HG02642 (cell line): ENCODE results near the gene NUP54.

ENCODE experiments used
- ATAC-seq: cut with Tn5 transposase; IDR thresholded peaks from one replicate; pipeline ENCODE4 v1.9.1; 2021; ENCODE audit warnings: mild to moderate bottlenecking; ENCODE audit not compliant: unreplicated experiment, poor library complexity

The NUP54 gene

GRCh38 chr4:76148142-76148865 lies at the start of gene NUP54:
TSS of gene NUP54 (minus strand) at chr4:76148397. CDS start at chr4:76148374, 23 bp downstream.
- ATAC-seq, result peak; percentile 99

GRCh38 chr4:76197031-76197743 lies 49.0 kb upstream of the NUP54 start:
- no peak for ATAC-seq

DNA sequence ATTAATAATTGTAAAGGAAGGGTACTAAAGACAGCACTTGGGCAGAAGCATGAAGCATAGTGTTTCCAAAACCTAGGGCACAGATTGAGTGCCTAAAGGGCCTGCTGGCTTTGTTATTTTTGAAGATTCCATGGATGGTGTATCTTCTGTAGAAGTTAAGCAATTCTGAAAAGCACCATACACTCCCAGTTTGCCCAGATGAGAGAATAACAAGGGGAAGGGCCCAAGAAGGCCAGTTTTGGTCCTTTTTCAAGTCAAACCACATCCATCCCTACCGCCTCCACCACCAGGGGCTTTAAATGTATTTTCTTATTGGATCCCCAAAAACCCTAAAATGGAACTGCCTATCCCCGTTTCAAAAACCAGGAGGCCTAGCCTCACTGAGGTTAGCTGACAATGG lies 48.2 kb upstream of the NUP54 start:
- no peak for ATAC-seq

DNA sequence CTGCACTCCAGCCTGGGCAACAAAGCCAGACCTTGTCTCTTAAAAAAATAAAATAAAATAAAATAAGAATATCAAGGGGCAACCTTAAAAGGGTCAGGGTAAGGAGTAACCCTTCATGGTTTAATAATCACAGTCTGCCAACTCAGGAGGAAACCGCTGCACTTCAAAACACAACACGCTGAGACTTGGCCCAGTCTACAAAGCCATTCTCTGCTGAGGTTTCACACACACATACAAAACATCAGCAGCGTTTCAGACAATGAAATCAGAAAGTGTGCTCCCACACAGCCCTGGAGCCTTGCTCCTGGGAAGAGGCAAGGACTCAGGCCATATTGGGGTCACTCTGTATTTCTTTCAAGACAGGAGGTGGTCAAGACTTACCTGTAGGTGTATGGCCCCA lies 47.1 kb upstream of the NUP54 start:
- ATAC-seq, result no peak

DNA sequence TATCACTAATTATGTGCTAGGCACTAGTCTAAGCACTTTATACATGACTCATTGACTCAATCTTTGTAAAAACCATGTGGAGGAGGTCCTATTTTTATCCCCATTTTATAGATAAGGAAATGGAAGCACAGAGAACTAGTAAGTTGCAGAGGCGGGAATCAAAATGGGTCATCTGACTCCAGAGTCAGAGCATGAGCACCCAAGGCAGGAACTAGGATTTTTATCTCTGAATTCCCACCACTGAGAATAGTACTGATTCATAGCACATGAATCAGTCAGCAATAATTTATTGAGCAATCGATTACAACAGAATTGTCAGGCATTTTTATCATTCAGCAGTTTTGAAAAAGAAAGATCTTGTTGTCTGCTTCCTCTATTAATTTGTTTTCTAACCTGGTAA lies 46.1 kb upstream of the NUP54 start:
- ATAC-seq, result no peak

DNA sequence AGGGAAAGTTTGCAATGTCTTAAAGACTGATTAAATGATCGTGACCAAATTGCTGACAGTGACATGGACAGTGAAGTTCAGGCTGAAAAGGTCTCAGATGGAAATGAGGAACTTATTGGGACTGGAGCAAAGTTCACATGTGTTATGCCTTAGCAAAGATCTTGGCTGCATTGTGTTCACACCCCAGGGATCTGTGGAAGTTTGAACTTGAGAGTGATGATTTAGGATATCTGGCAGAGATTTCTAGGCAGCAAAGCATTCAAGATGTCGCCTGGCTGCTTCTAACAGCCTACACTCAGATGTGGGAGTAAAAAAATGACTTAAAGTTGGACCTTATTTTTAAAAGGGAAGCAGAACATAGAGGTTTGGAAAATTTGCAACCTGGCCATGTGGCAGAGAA lies 44.0 kb upstream of the NUP54 start:
- ATAC-seq, result no peak

- ATAC-seq, result no peak
Observed at GRCh38 chr4:76188557-76188956, 40.4 kb upstream of the NUP54 start.

GRCh38 chr4:76188149-76188548 lies 40.0 kb upstream of the NUP54 start:
- ATAC-seq, result no peak

DNA sequence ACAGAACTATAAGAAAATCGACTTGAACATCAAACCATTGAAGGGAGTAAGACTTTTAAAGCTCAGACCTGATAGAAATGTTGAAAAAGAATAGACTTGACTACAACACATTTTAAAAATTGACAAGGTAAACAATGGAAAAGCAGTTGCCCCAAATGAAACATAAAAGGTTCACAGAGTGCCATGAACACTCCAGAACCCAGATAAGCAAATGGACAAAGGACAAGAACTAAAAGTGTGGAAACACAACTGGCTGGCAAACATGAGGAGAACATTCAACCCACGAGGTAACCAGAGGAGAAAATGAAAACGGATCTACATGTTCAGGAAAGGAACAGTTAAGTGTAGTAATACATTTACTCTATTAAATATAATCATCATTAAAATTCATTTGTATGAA lies 39.0 kb upstream of the NUP54 start:
- ATAC-seq, result no peak

- ATAC-seq, result no peak
Observed at GRCh38 chr4:76182463-76182862, 34.3 kb upstream of the NUP54 start.

DNA sequence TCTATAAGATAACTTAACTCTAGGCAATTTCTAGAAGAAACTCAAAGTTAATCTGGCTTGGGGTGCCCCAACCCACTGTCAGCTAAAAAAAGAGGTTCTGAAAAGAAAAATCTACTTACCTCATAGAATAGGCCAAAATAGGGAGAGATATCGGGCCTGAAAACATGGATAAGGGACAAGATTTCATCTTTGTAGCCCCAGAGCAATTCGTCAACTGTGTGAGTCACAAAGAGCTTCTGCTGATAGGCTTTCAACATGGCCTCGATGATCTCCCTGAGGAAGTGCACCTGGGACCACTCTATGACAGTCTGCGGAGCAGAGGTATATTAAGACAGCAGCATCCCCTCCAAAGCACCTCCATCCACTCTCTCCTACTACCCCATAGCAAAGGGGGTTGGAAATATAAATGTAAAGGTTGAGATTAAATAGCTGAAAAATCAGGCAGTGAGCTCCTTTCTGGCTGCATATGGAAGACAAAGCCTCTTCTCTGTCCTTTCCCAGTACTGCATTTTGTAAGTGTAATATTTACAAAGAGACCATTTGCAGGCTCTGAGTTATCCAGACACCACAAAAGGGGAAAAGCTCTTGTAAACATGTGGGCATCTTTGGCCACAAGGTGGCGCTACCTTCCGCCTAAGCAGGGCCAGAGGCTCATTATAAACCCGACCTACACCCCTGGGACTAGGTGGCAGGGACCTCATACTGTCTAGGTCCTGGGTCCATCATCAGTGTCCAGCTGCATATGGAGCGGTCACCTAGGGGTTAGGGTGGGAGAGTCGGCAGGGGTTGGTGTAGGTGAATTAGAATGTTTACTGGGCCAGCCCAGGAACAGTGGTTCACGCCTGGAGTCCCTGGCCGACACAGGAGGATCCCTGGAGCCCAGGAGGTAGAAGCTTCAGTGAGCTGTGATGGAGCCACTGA lies 31.5 kb upstream of the NUP54 start:
- peak; percentile 83 for ATAC-seq

GRCh38 chr4:76178296-76178695 lies 30.1 kb upstream of the NUP54 start:
- ATAC-seq, result no peak

GRCh38 chr4:76177709-76178108 lies 29.5 kb upstream of the NUP54 start:
- ATAC-seq, result no peak

- no peak for ATAC-seq
Observed at GRCh38 chr4:76175336-76175735, 27.1 kb upstream of the NUP54 start.

GRCh38 chr4:76174216-76174615 lies 26.0 kb upstream of the NUP54 start:
- ATAC-seq, result no peak

- no peak for ATAC-seq
Observed at GRCh38 chr4:76168688-76169087, 20.5 kb upstream of the NUP54 start.

DNA sequence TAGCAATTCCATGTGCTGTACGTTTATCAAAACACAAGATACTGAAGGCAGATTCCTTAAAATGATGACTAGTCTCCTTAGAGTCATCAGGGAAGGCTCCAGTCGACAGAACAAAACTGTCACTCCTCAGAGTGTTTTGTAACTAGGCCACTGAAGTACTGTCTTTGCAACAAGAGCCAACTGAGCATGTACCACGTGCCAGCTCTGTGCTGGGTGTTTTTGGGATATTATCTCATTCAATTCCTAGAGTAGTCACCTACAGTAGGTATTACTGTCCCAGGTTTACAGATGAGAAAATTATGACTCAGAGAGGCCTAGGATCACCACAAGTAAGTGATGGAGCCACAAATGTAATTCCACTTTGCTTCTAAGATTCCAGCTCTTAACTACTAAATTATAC lies 18.3 kb upstream of the NUP54 start:
- ATAC-seq, result no peak

- ATAC-seq, result no peak
Observed at GRCh38 chr4:76160355-76160754, 12.2 kb upstream of the NUP54 start.

DNA sequence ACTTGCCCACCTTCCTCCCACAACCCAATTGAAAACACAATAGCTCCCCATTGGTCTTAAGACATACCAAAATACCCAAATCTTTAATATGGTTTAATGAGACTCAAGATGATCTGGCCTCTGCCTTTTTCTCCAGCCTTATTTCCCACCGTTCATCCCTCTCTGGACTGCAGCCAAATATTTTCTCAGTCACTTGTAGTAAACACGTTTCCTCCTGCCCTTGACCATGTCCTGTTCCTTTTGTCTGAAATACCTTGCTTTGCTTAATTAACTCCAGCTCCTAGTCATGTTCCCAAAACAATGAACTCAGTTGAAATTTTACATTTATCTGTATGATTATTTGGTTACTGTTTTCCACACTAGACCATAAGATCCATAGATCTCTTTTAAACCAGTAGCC lies 8.4 kb upstream of the NUP54 start:
- ATAC-seq, result no peak

DNA sequence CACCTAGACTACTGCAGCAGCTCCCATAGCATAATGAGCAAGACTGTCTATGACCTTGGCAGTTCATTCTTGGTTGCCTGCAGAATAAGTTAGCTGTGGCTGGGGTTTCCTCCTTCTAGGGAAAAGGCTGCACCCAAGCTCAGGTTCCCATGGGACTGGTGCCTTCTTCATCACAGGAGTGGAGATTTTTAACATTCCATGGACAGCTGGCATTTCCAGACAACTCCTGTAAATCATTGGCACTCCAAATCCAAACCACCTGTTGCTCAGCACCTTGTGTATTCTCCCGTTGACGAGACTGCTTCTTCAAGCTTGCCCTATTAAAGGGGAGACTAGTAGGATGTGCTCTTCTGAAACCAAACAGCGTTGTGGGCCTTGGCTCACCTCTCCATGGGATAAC lies 7.8 kb upstream of the NUP54 start:
- no peak for ATAC-seq

GRCh38 chr4:76153356-76153755 lies 5.2 kb upstream of the NUP54 start:
- no peak for ATAC-seq
